Measurements from ENCODE around the gene ANP32B.
A peak's percentile ranks its signal among the peaks of the same experiment; 100 is the strongest.

ANP32B gene

GRCh38 chr9:98057138-98057799 lies 74.1 kb downstream of the ANP32B start:
- peaks cover 29% of the 10 kb centered on the region for H3K36me3 Mint-ChIP-seq
- H3K9me3 Mint-ChIP-seq: no peaks in the 10 kb centered on the region
- peak; percentile 27 for DNase-seq
- peak overlapping the region; percentile 96 for H3K27ac Mint-ChIP-seq
- peaks cover 40% of the 10 kb centered on the region for H3K4me1 Mint-ChIP-seq
- CTCF ChIA-PET: interaction anchor here (1.1 to 2.0 kb wide), 5 partner anchors 9 to 133 kb away, joined by 3 to 6 read pairs (median 3); no protein-coding TSS in a partner anchor
- H3K4me3 Mint-ChIP-seq: peak overlapping the region; percentile 96
- H3K27me3 Mint-ChIP-seq: no peaks in the 10 kb centered on the region

- H3K36me3 Mint-ChIP-seq: peaks cover 58% of the 10 kb centered on the region
- H3K4me3 Mint-ChIP-seq: no peak overlapping the region
- H3K27me3 Mint-ChIP-seq: no peaks in the 10 kb centered on the region
- H3K4me1 Mint-ChIP-seq: peaks cover 45% of the 10 kb centered on the region
- H3K27ac Mint-ChIP-seq: no peak overlapping the region
- CTCF ChIA-PET: interaction anchor here (0.8 kb wide), 1 partner anchor 163 kb away, joined by 5 read pairs; no protein-coding TSS in a partner anchor
- DNase-seq: no peak
- H3K9me3 Mint-ChIP-seq: no peaks in the 10 kb centered on the region
Observed at GRCh38 chr9:98062161-98062560, 79.0 kb downstream of the ANP32B start.

GRCh38 chr9:98064623-98065392 lies 81.7 kb downstream of the ANP32B start:
- Mint-ChIP-seq H3K27ac (no peak overlapping the region), H3K9me3 (no peaks in the 10 kb centered on the region), H3K27me3 (no peaks in the 10 kb centered on the region), H3K36me3 (peaks cover 53% of the 10 kb centered on the region), H3K4me3 (no peak overlapping the region), H3K4me1 (peaks cover 27% of the 10 kb centered on the region)
- DNase-seq: no peak
- CTCF ChIA-PET: interaction anchor here (0.8 to 2.0 kb wide), 3 partner anchors 9 to 140 kb away, joined by 3 to 5 read pairs (median 4); no protein-coding TSS in a partner anchor

Measured in activated naive CD4-positive, alpha-beta T cell treated with anti-CD3 and anti-CD28 coated beads, Interleukin-2, amount 10 ng/mL, durations not matched to agents 7 days and 5 days (primary cell).